ENCODE data around the gene ANKS1B.

ANKS1B gene

DNA sequence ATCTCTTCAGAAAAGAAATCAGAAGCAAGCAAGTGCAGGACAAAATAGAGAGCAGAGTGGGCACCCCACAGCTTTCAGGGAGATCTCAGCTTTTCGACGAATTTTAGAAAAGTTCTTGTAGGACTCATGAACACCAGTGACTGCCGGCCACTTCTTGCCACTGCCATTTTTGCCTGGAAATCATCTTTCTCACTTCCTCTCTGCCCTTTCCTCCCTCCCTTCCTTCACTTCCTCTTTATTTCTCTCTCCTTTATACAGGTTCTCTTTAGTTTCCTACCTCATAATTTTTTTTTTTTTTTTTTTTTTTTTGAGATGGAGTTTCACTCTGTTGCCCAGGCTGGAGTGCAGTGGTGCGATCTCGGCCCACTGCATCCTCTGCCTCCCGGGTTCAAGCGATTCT lies 1154.1 kb downstream of the ANKS1B start:
- no peak for DNase-seq

GRCh38 chr12:98828802-98829600 lies 1155.7 kb downstream of the ANKS1B start:
- no peak for DNase-seq

DNA sequence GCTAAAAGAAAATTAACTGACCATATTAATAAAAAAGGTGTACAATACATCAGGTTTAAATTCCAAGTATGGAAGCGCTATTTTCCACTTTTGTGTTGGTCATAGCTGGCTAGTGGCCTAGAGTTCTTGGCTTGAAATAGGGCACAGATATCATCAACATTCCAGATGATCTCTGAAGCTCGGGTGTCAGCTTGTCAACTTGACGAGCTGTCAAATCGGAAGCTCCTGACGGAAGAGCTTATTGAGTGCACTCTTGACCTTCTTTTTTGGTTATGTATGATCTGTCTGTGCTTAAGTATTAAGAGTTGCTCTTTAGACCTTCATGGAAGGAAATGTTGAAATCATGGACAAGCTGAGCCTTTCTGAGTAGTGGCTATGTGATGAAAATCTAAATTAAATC lies 1161.7 kb downstream of the ANKS1B start:
- no peak for DNase-seq

DNA sequence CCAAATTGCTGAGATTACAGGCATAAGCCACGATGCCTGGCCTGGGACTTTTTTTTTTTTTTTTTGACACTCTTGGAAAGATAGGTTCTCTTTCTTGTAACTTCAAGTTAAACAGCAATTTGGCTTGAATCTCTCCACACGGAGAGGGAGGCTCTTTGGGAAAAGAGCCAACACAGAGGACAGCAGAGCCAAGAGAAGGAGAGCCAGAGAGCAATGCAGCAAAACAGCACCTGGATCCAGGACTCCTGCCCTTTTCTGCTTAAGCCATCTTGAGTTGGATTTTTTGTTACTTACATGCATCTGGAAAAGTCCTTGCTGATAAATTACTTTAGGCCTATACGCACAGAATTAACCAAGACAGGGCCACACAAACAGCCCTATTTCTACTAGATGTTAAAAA lies 1162.9 kb downstream of the ANKS1B start:
- no peak for DNase-seq

GRCh38 chr12:98821232-98821631 lies 1163.5 kb downstream of the ANKS1B start:
- no peak for DNase-seq

GRCh38 chr12:98819821-98820404 lies 1164.8 kb downstream of the ANKS1B start:
- no peak for DNase-seq

DNA sequence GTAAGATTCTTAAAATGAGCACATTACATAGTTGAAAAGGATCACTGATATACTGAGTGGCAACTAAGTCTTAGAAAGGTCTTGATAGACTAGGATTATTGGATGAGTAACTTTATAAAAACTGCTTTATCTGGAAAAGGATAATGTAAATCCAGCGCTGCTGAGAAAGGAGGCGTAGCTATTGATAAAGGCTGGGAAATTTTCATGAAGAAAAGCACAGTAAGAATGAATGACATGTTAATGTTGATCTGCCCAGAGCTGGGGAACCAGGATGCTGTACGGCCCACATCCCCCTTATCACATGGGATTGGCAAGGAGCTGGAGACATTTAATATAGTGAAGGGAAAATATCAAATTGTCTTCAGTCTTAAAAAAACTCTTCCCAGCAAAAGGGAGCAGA lies 1165.7 kb downstream of the ANKS1B start:
- no peak for DNase-seq

GRCh38 chr12:98818239-98818638 lies 1166.5 kb downstream of the ANKS1B start:
- no peak for DNase-seq

- no peak for DNase-seq
These were observed 1167.0 kb downstream of the ANKS1B start for GRCh38 chr12:98817742-98818141.

DNA sequence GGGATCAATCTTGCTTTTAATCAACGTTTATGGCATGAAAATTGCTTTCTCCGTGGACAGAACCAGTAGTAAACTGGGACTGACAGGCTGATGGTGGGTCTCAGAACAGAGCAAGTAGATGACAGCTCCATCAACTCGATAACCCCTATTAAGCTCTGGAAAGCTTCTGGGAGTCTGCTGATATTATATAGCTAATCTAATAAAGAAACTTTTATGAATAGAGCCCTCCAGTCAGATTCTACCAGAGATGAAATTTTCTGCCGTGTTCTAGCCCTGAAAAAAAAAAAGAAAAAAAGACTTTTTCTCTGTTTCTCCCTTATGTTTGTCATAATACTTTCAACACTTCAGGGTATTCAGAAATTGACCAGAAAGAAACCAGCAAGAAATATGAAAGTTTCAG lies 1168.0 kb downstream of the ANKS1B start:
- no peak for DNase-seq

- DNase-seq: no peak
These were observed 1170.5 kb downstream of the ANKS1B start for GRCh38 chr12:98814254-98814653.

GRCh38 chr12:98812225-98812624 lies 1172.5 kb downstream of the ANKS1B start:
- no peak for DNase-seq

DNA sequence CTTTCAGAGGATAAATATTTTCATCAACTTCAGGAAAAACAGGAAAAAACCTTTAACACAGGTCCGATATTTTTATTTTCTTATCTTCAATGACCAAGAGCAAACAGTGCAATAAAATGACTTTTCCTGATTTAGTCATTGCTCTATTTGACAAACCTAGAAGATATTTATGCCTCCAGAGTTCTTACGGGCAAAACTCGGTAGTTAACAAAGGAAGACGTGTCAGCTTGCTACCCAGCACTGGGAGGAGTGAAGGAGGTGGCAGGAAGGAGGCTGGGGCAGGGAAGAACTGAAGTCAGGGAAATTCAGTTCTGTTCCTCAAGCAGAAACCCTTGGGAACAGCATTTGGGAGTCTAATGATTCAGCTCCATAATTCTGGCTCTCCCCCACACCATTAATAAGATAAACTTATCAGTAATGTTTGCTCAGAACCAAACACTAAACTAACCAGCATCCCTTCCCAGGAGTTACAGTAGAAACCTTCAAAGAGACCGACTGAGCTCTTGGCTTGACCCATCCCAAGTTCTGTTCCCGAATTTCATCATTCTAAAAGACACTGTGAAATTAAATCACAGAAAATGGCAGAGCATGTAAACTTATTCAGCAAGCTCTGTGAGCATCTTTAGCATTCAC lies 1176.4 kb downstream of the ANKS1B start:
- no peak for DNase-seq

DNA sequence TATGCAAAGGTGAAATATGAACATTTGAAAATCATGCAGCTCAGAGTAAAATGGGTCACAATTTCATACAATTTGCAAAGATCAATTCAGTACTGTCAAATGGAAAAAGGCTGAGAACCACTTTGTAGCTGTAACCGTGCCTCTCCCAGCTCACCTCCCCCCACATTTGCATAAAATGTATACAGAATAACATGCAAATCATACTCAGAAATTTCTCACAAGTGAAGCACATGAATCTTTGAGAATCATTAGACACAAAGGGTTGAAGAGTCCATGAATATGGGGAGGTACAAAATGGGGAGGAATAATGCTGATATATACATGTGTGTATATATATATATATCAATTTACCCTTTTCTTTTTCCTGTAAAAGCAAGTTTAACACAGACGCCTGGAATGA lies 1177.5 kb downstream of the ANKS1B start:
- no peak for DNase-seq

DNA sequence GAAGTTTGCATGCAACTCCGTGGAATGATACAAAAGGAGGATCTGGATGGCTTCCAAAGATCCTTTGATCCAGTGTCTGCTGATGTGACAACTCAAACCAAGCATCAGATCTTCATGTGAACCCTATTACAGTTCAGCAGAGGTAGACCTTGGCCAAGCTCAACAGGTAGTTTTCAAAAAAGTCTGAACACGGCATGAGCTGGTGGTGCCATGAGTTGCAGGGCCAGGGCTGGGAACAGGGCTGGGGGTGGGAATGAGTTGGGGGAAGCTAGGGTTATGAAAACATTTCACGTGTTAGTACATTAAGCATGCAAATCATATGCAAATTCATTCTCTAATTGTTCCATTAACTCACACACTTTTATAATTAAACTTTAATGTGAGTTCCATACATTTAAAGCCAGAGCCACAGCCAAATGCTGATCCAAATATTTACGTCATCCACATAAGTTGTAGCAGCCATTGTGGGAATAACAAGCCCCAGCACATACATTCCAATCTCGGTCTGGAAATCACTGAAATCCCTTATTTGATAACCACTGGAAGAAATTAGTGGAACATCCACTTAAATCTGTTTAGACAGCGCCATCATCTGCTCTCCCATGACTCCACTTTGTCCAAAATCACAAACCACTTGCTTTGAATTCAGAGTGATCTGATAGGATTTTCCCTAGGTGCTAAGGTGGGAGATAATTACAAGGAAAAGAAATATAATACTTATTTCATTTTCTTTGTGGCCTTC lies 1181.1 kb downstream of the ANKS1B start:
- no peak for DNase-seq

DNA sequence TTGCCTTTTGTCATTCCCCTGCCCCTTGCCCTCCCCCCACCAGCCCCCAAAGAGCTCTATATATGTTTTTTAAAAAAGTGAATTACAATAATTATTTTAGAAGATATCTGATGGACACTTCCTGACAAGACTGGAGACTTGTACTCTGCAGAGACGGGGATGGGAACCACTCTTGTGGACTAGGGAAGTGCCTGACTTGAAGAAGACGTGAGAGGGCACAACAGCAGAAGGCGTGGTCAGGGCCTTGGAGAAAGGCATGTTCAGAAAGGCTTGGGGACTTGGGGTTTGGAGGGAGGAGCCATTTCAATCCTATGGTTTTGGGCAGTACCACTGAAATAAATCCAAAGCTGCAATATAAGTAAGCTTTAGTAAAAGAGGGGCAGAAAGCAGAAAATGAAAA lies 1184.9 kb downstream of the ANKS1B start:
- no peak for DNase-seq

- no peak for DNase-seq
These were observed 1185.5 kb downstream of the ANKS1B start for GRCh38 chr12:98799146-98799810.

- no peak for DNase-seq
These were observed 1187.5 kb downstream of the ANKS1B start for GRCh38 chr12:98797200-98797599.

GRCh38 chr12:98796745-98797144 lies 1188.0 kb downstream of the ANKS1B start:
- no peak for DNase-seq

- DNase-seq: no peak
These were observed 1191.6 kb downstream of the ANKS1B start for GRCh38 chr12:98793121-98793520.

DNA sequence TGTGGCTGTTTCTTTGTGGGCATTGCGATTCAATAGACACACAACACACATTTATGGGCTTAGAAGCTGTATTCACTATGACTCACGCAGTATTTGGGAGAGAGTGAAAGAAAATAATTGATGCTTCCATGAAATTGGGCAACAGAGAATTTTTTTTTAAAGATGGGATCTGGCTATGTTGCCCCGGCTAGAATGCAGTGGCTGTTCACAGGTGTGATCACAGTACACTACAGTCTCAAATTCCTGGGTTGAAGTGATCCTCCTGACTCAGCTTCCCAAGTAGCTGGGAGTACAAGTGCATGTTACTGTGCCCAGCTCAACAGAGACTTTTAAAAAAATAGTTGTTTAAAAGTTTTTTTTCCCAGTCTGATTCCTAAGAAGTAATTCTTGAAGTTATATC lies 1193.3 kb downstream of the ANKS1B start:
- DNase-seq: no peak

- DNase-seq: no peak
These were observed 1196.3 kb downstream of the ANKS1B start for GRCh38 chr12:98788396-98788795.

GRCh38 chr12:98786653-98787052 lies 1198.1 kb downstream of the ANKS1B start:
- DNase-seq: no peak

Data from activated CD4-positive, CD25-positive, alpha-beta regulatory T cell treated with anti-CD3 and anti-CD28 coated beads, Interleukin-2, amount 50 U/mL, for 72 hours (primary cell).